Natural killer cell (primary cell): Measurements from ENCODE around the gene ABCB7. TPM values are rescaled to one million over a fixed set of nuclear protein-coding genes. Genes with fewer than 3 reads are reported as not detected.
"Not testable (repeated sequence)": the region's sequence is repeated elsewhere in the genome, so short reads cannot be mapped to it uniquely, and the experiment has no call there.

Source experiments
- ATAC-seq, 3 donors: fragments of 150-1000 bp in 2 of 3; fragments of 200-7000 bp in 1 of 3; cut with Tn5 transposase; 1 replicate in 1 of 3; 2 replicates in 2 of 3; pipeline ENCODE4 v1.10.0; 2021; ENCODE audit warnings: mild to moderate bottlenecking in 2 of 3, moderate library complexity in 2 of 3
- DNase-seq, 2 donors: peaks; one replicate each; pipeline versions ENCODE4 v3.0.0 to v3.0.0-alpha.2; 2013 to 2021; ENCODE audit warnings: mixed read lengths in 1 of 2
- H3K27ac ChIP-seq: one replicate; pipeline ENCODE4 v1.5.1; 2013; ENCODE audit warnings: mild to moderate bottlenecking, low read length
- H3K27me3 ChIP-seq: one replicate; pipeline ENCODE4 v1.6.1; 2013; ENCODE audit warnings: low read length; ENCODE audit not compliant: control insufficient read depth, insufficient read depth
- H3K36me3 ChIP-seq: one replicate; pipeline ENCODE4 v1.6.1; 2013; ENCODE audit warnings: low read length; ENCODE audit not compliant: control insufficient read depth, insufficient read depth
- H3K4me1 ChIP-seq: one replicate; pipeline ENCODE4 v1.6.1; 2013; ENCODE audit warnings: low read length; ENCODE audit not compliant: control insufficient read depth, insufficient read depth
- H3K4me3 ChIP-seq: one replicate; pipeline ENCODE4 v1.5.1; 2013; ENCODE audit warnings: low read length
- H3K9me3 ChIP-seq: one replicate; pipeline ENCODE4 v1.6.1; 2013; ENCODE audit warnings: low read length; ENCODE audit not compliant: control insufficient read depth, insufficient read depth
- H3K27ac Mint-ChIP-seq, 2 donors: one replicate each; pipeline ENCODE4 v1.8.0; 2022; ENCODE audit warnings: mild to moderate bottlenecking in 2 of 2, mixed read lengths in 2 of 2, moderate library complexity in 1 of 2
- H3K27me3 Mint-ChIP-seq, 2 donors: one replicate each; pipeline ENCODE4 v1.8.0; 2022; ENCODE audit warnings: low read depth in 2 of 2, mixed read lengths in 2 of 2
- H3K36me3 Mint-ChIP-seq: one replicate; pipeline ENCODE4 v1.8.0; 2022; ENCODE audit warnings: mixed read lengths
- H3K4me1 Mint-ChIP-seq, 2 donors: one replicate each; pipeline ENCODE4 v1.8.0; 2022; ENCODE audit warnings: mixed read lengths in 2 of 2
- H3K4me3 Mint-ChIP-seq: one replicate; pipeline ENCODE4 v1.8.0; 2022; ENCODE audit warnings: mild to moderate bottlenecking, moderate library complexity, mixed read lengths
- H3K9me3 Mint-ChIP-seq, 2 donors: one replicate each; pipeline ENCODE4 v1.8.0; 2022; ENCODE audit warnings: mixed read lengths in 2 of 2
- CTCF ChIP-seq: fragments of 200-600 bp; IDR thresholded peaks from one replicate; pipeline ENCODE4 v1.8.0; 2022; ENCODE audit warnings: antibody characterized with exemption
- WGBS: methylation state at CpG from one replicate; pipeline ENCODE4 v1.1.7; 2013; ENCODE audit warnings: missing lambda C conversion rate; ENCODE audit not compliant: insufficient coverage; 5-methylcytosine and 5-hydroxymethylcytosine counted together
- intact Hi-C: fragments of 100-400 bp; cut with micrococcal nuclease; formaldehyde crosslinking; loops from one replicate; pipeline ENCODE4 v1.14.2; 2022
- total RNA-seq, 4 donors: library from RNA; stranded (reverse); fragments of 120-200 nt in 1 of 4; gene quantifications; one replicate each; pipeline versions ENCODE4 v1.2.3 to v1.2.4, GENCODE V29; 2013 to 2022

Gene ABCB7
- total RNA-seq, result 10 to 100 TPM; 17.9 to 26.8 (median 20.4) TPM
- 37.5 TPM for total RNA-seq (2013)

GRCh38 chrX:75155827-75156525 is at the start of gene ABCB7:
Gene ABCB7 (minus strand): TSS chrX:75156283. CDS start chrX:75156272, 11 bp downstream.
- ATAC-seq, result peak; percentile 84 to 95 (median 92)
- intact Hi-C loops, result loop anchor here (5.0 kb wide), 1 partner anchor 121 kb away; no protein-coding TSS in a partner anchor
- TF ChIP-seq CTCF, result no peak
- Histone ChIP-seq H3K4me3 (peak within 1 kb of the TSS; percentile 80), H3K9me3 (no peaks in the 10 kb centered on the region), H3K27ac (peak within 1 kb of the TSS; percentile 79), H3K4me1 (no peaks in the 10 kb centered on the region), H3K27me3 (no peaks in the 10 kb centered on the region), H3K36me3 (no peaks in the 10 kb centered on the region)
- WGBS, result 0% methylated on average over 35 of the region's 35 CpGs
- Mint-ChIP-seq H3K27ac (peak within 1 kb of the TSS; percentile 97 to 99), H3K36me3 (no peaks in the 10 kb centered on the region), H3K4me1 (peaks cover 15 to 31% of the 10 kb centered on the region in 2 donors), H3K27me3 (peaks cover 0 to 6% of the 10 kb centered on the region in 2 donors), H3K9me3 (no peaks in the 10 kb centered on the region), H3K4me3 (peak within 1 kb of the TSS; percentile 96)
- DNase-seq, result peak; percentile 47 to 82

GRCh38 chrX:75188415-75189206 is 32.5 kb upstream of the ABCB7 start:
- H3K27me3 ChIP-seq, DNase-seq, H3K9me3 Mint-ChIP-seq, H3K9me3 ChIP-seq, H3K36me3 Mint-ChIP-seq, H3K27ac ChIP-seq, H3K4me3 Mint-ChIP-seq, ATAC-seq, H3K4me1 ChIP-seq, H3K27ac Mint-ChIP-seq, H3K4me3 ChIP-seq, intact Hi-C loops, H3K4me1 Mint-ChIP-seq, H3K36me3 ChIP-seq: not testable (repeated sequence)
- peaks cover 0 to 16% of the 10 kb centered on the region in 2 donors for H3K27me3 Mint-ChIP-seq
- 93% methylated on average over 25 of the region's 27 CpGs for WGBS

GRCh38 chrX:75181721-75182120 is 25.6 kb upstream of the ABCB7 start:
- Histone ChIP-seq H3K36me3 (no peaks in the 10 kb centered on the region), H3K4me1 (no peaks in the 10 kb centered on the region), H3K27me3 (no peaks in the 10 kb centered on the region), H3K9me3 (no peaks in the 10 kb centered on the region), H3K4me3 (no peak overlapping the region), H3K27ac (no peak overlapping the region)
- no peak overlapping the region for H3K27ac Mint-ChIP-seq
- intact Hi-C loops, result no loop called here
- DNase-seq, result no peak
- no peak overlapping the region for H3K4me3 Mint-ChIP-seq
- no peak for ATAC-seq
- H3K36me3 Mint-ChIP-seq, result no peaks in the 10 kb centered on the region
- no peaks in the 10 kb centered on the region for H3K9me3 Mint-ChIP-seq
- no peaks in the 10 kb centered on the region for H3K4me1 Mint-ChIP-seq
- no peak for TF ChIP-seq CTCF
- H3K27me3 Mint-ChIP-seq, result no peaks in the 10 kb centered on the region

- WGBS, result 91% methylated on average over 9 of the region's 25 CpGs
- ATAC-seq, H3K4me3 Mint-ChIP-seq, DNase-seq, H3K4me1 ChIP-seq, H3K9me3 ChIP-seq, H3K27me3 ChIP-seq, H3K4me1 Mint-ChIP-seq, H3K27ac ChIP-seq, H3K4me3 ChIP-seq, H3K36me3 ChIP-seq, H3K27ac Mint-ChIP-seq, H3K36me3 Mint-ChIP-seq, H3K9me3 Mint-ChIP-seq, intact Hi-C loops, H3K27me3 Mint-ChIP-seq: not testable (repeated sequence)
Observed at GRCh38 chrX:75179536-75180293, 23.6 kb upstream of the ABCB7 start.

- intact Hi-C loops, H3K4me3 ChIP-seq, H3K9me3 ChIP-seq, H3K36me3 ChIP-seq, H3K27ac ChIP-seq, H3K27ac Mint-ChIP-seq, H3K27me3 ChIP-seq, DNase-seq, H3K4me1 Mint-ChIP-seq, H3K4me1 ChIP-seq, ATAC-seq, H3K36me3 Mint-ChIP-seq, H3K4me3 Mint-ChIP-seq, H3K9me3 Mint-ChIP-seq: not testable (repeated sequence)
- WGBS, result 100% methylated on average over 3 of the region's 16 CpGs
- peaks cover 0 to 17% of the 10 kb centered on the region in 2 donors for H3K27me3 Mint-ChIP-seq
Observed at GRCh38 chrX:75172257-75172890, 16.3 kb upstream of the ABCB7 start.
